GM23338 (cell line): ENCODE data around the gene TLR6. TPM values are rescaled to one million over a fixed set of nuclear protein-coding genes. Genes with fewer than 3 reads are reported as not detected.

Experiments
- ATAC-seq: fragments of 200-7000 bp; cut with Tn5 transposase; 3 replicates; pipeline ENCODE4 v1.9.1; 2020
- DNase-seq: peaks from one replicate; pipeline ENCODE4 v3.0.0-alpha.2; 2015; ENCODE audit warnings: low spot score
- H2AFZ ChIP-seq: fragments of 200-600 bp; sonication (generic); 2 replicates; pipeline ENCODE4 v1.8.0; 2016; ENCODE audit warnings: antibody characterized with exemption, mild to moderate bottlenecking, moderate library complexity
- H3F3A ChIP-seq: fragments of 200-600 bp; sonication (generic); replicated peaks from 2 replicates; pipeline ENCODE4 v1.8.0; 2017; ENCODE audit warnings: antibody characterized with exemption, mixed run types, low read depth
- H3K27ac ChIP-seq: fragments of 200-600 bp; sonication (generic); 2 replicates; pipeline ENCODE4 v1.6.1; 2016; ENCODE audit warnings: low read depth
- H3K27me3 ChIP-seq: fragments of 200-600 bp; sonication (generic); 2 replicates; pipeline ENCODE4 v1.8.0; 2016; ENCODE audit warnings: mild to moderate bottlenecking, mixed run types, moderate library complexity; ENCODE audit not compliant: insufficient read depth
- H3K36me3 ChIP-seq: fragments of 200-600 bp; sonication (generic); 2 replicates; pipeline ENCODE4 v1.8.0; 2016; ENCODE audit warnings: mild to moderate bottlenecking; ENCODE audit not compliant: insufficient read depth
- H3K4me1 ChIP-seq: fragments of 200-600 bp; sonication (generic); 2 replicates; pipeline ENCODE4 v1.8.0; 2016; ENCODE audit warnings: mild to moderate bottlenecking, moderate library complexity; ENCODE audit not compliant: insufficient read depth
- H3K4me2 ChIP-seq: fragments of 200-600 bp; sonication (generic); 2 replicates; pipeline ENCODE4 v1.7.1; 2017; ENCODE audit warnings: mixed run types
- H3K4me3 ChIP-seq: fragments of 200-600 bp; sonication (generic); 2 replicates; pipeline ENCODE4 v1.6.1; 2016; ENCODE audit warnings: mixed run types
- H3K79me2 ChIP-seq: fragments of 200-600 bp; sonication (generic); replicated peaks from 2 replicates; pipeline ENCODE4 v1.8.0; 2017; ENCODE audit warnings: mild to moderate bottlenecking; ENCODE audit not compliant: insufficient read depth
- H3K9me2 ChIP-seq: fragments of 200-600 bp; sonication (generic); 2 replicates; pipeline ENCODE4 v1.8.0; 2017; ENCODE audit not compliant: insufficient read depth
- H4K20me1 ChIP-seq: fragments of 200-600 bp; sonication (generic); replicated peaks from 2 replicates; pipeline ENCODE4 v1.8.0; 2017; ENCODE audit warnings: mild to moderate bottlenecking; ENCODE audit not compliant: insufficient read depth
- H3K27ac Mint-ChIP-seq: 2 replicates; pipeline ENCODE4 v1.8.0; 2020; ENCODE audit warnings: inconsistent platforms, mild to moderate bottlenecking, moderate library complexity, mixed read lengths
- H3K27me3 Mint-ChIP-seq: 3 replicates; pipeline ENCODE4 v1.8.0; 2022; ENCODE audit warnings: low read depth, mild to moderate bottlenecking, moderate library complexity, mixed read lengths, inconsistent platforms; ENCODE audit not compliant: insufficient read depth, poor library complexity
- H3K36me3 Mint-ChIP-seq: 3 replicates; pipeline ENCODE4 v1.8.0; 2021; ENCODE audit warnings: low read depth, mild to moderate bottlenecking, inconsistent platforms, moderate library complexity, mixed read lengths
- H3K4me1 Mint-ChIP-seq: 3 replicates; pipeline ENCODE4 v1.8.0; 2020; ENCODE audit warnings: mild to moderate bottlenecking, inconsistent platforms, mixed read lengths
- H3K4me3 Mint-ChIP-seq: 3 replicates; pipeline ENCODE4 v1.8.0; 2021; ENCODE audit warnings: moderate library complexity, mild to moderate bottlenecking, inconsistent platforms, mixed read lengths
- H3K9me3 Mint-ChIP-seq: 3 replicates; pipeline ENCODE4 v1.8.0; 2020; ENCODE audit warnings: moderate library complexity, mild to moderate bottlenecking, inconsistent platforms, mixed read lengths
- CREB1 ChIP-seq: fragments of 250-450 bp; sonication (Bioruptor Pico); IDR thresholded peaks from 2 replicates; pipeline ENCODE4 v1.5.0; 2020; ENCODE audit warnings: low read depth, mild to moderate bottlenecking, moderate library complexity
- CTCF ChIP-seq, 2 experiments: fragments of 200-600 bp in 1 of 2; sonication (generic) in 1 of 2; conservative IDR thresholded peaks; 2 replicates each; pipeline versions ENCODE4 v1.5.1 to v1.6.1; 2016 to 2017; ENCODE audit warnings: antibody characterized with exemption in 2 of 2, low read depth in 2 of 2, mild to moderate bottlenecking in 2 of 2, moderate library complexity in 1 of 2
- ETS1 ChIP-seq: IDR thresholded peaks from 2 replicates; pipeline ENCODE4 v1.6.1; 2016; ENCODE audit warnings: antibody characterized with exemption
- EZH2 ChIP-seq: fragments of 200-600 bp; sonication (generic); IDR thresholded peaks from one replicate; pipeline ENCODE4 v1.8.0; 2017; ENCODE audit warnings: antibody characterized with exemption, mild to moderate bottlenecking, low read depth; ENCODE audit not compliant: unreplicated experiment
- EZH2phosphoT487 ChIP-seq: fragments of 200-600 bp; sonication (generic); IDR thresholded peaks from one replicate; pipeline ENCODE4 v1.8.1; 2018; ENCODE audit warnings: antibody characterized with exemption; ENCODE audit not compliant: unreplicated experiment
- JUNB ChIP-seq: IDR thresholded peaks from one replicate; pipeline ENCODE4 v1.6.1; 2016; ENCODE audit warnings: antibody characterized with exemption; ENCODE audit not compliant: unreplicated experiment
- POLR2AphosphoS5 ChIP-seq: IDR thresholded peaks from 2 replicates; pipeline ENCODE4 v1.6.1; 2016; ENCODE audit warnings: antibody characterized with exemption, low read depth
- STAT1 ChIP-seq: IDR thresholded peaks from one replicate; pipeline ENCODE4 v1.6.1; 2016; ENCODE audit warnings: antibody characterized with exemption; ENCODE audit not compliant: unreplicated experiment
- ZNF331 ChIP-seq: fragments of 250-450 bp; sonication (Bioruptor Pico); IDR thresholded peaks from 2 replicates; pipeline ENCODE4 v1.5.0; 2020; ENCODE audit warnings: low read depth, mild to moderate bottlenecking, moderate library complexity
- ZNF462 ChIP-seq: fragments of 250-450 bp; sonication (Bioruptor Pico); IDR thresholded peaks from 2 replicates; pipeline ENCODE4 v1.5.0; 2020; ENCODE audit warnings: mild to moderate bottlenecking, moderate library complexity
- polyA plus RNA-seq: library from polyadenylated mRNA; unstranded; fragments of >200 nt; fragmentation: Nextera tagmentation; extraction: Ambion mirVana; gene quantifications from 2 replicates; pipeline ENCODE4 v1.2.1, GENCODE V29; 2016
- total RNA-seq: library from RNA; depleted of rRNA; stranded (reverse); fragments of >200 nt; shearing (Covaris generic); gene quantifications from 2 replicates; pipeline ENCODE4 v1.2.3, GENCODE V29; 2014

TLR6 gene
- total and polyA plus RNA-seq, 2 experiments from 2014 or later = 0.14 TPM; not detected in 1

- no peak for TF ChIP-seq ETS1
- TF ChIP-seq CTCF (conservative IDR thresholded peaks at IDR 0.05; ENCODE audit: low read depth in 2 of 2) = no peak
- TF ChIP-seq CREB1 (CRISPR knock-in tag) = no peak
- TF ChIP-seq EZH2phosphoT487 = no peak
- no peak for TF ChIP-seq STAT1
- TF ChIP-seq EZH2 = no peak
- TF ChIP-seq ZNF331 (CRISPR knock-in tag) = no peak
These were observed 52.6 kb downstream of the TLR6 start (continued) for GRCh38 chr4:38803833-38804653.

- peak; percentile 42 for DNase-seq
- no peak for ATAC-seq
- no peak overlapping the region for H3K27ac ChIP-seq
- peaks cover 17% of the 10 kb centered on the region for H3K36me3 Mint-ChIP-seq
- H3K4me1 Mint-ChIP-seq = no peaks in the 10 kb centered on the region; the same call in 2 of the 3 replicates
- H3K4me3 ChIP-seq = no peak overlapping the region
- H3K9me3 Mint-ChIP-seq = peaks cover 48% of the 10 kb centered on the region
- H3K79me2 ChIP-seq = no peaks in the 10 kb centered on the region
- no peak overlapping the region for H2AFZ ChIP-seq
- H3K27me3 Mint-ChIP-seq = no peaks in the 10 kb centered on the region
- H3K27ac Mint-ChIP-seq = no peak overlapping the region
- H3K4me3 Mint-ChIP-seq = no peak overlapping the region
- H3F3A ChIP-seq = no peaks in the 10 kb centered on the region
- H3K9me2 ChIP-seq = peaks cover 9% of the 10 kb centered on the region; the same call in 1 of the 2 replicates
- H3K36me3 ChIP-seq = no peaks in the 10 kb centered on the region
- H3K27me3 ChIP-seq = no peaks in the 10 kb centered on the region
- no peaks in the 10 kb centered on the region for H3K4me1 ChIP-seq
- H3K4me2 ChIP-seq = no peak overlapping the region
- no peaks in the 10 kb centered on the region for H4K20me1 ChIP-seq
- no peak for TF ChIP-seq JUNB
- TF ChIP-seq ETS1 = no peak
- no peak for TF ChIP-seq POLR2AphosphoS5
- TF ChIP-seq ZNF462 = no peak
These were observed 53.9 kb downstream of the TLR6 start for GRCh38 chr4:38802561-38803355.
